HepG2 (cell line): Measurements from ENCODE around the gene NACC2. TPM values are rescaled to one million over a fixed set of nuclear protein-coding genes. Genes with fewer than 3 reads are reported as not detected.

ENCODE experiments used
- ARNT ChIP-seq: fragments of 450-650 bp; IDR thresholded peaks from 2 replicates; pipeline ENCODE4 v1.6.1; 2017
- HOXA7 ChIP-seq: sonication (generic); formaldehyde crosslinking; IDR thresholded peaks from 2 replicates; pipeline ENCODE4 v1.8.1; 2022; ENCODE audit warnings: mild to moderate bottlenecking, missing genetic modification reagents, moderate library complexity
- KLF16 ChIP-seq, 2 experiments: sonication (generic) in 1 of 2; formaldehyde crosslinking in 1 of 2; IDR thresholded peaks; 2 replicates each; pipeline versions ENCODE4 v1.6.1 to v1.8.0; 2016 to 2023; ENCODE audit warnings: missing genetic modification reagents in 2 of 2, missing compliant biosample characterization in 1 of 2
- MAFK ChIP-seq, 2 experiments: IDR thresholded peaks in 1 of 2; conservative IDR thresholded peaks in 1 of 2; 2 replicates each; pipeline ENCODE4 v1.6.1; 2011; ENCODE audit warnings: improper control_type of control experiment in 2 of 2, low read length in 2 of 2
- MNT ChIP-seq: fragments of 450-650 bp; IDR thresholded peaks from 2 replicates; pipeline ENCODE4 v1.6.1; 2016
- NFYB ChIP-seq: sonication (generic); formaldehyde crosslinking; IDR thresholded peaks from 2 replicates; pipeline ENCODE4 v1.4.0; 2020; ENCODE audit warnings: missing genetic modification reagents
- NONO ChIP-seq, 2 experiments: fragments of 450-650 bp in 1 of 2; sonication (generic) in 1 of 2; formaldehyde crosslinking in 1 of 2; IDR thresholded peaks in 1 of 2; conservative IDR thresholded peaks in 1 of 2; 2 replicates each; pipeline versions ENCODE4 v1.6.1 to v1.8.0; 2017 to 2022; ENCODE audit warnings: mild to moderate bottlenecking in 1 of 2, missing genetic modification reagents in 1 of 2, moderate library complexity in 1 of 2
- PAWR ChIP-seq: sonication (generic); formaldehyde crosslinking; IDR thresholded peaks from 2 replicates; pipeline ENCODE4 v1.4.0; 2020; ENCODE audit warnings: missing genetic modification reagents, mild to moderate bottlenecking, borderline replicate concordance
- ZBTB38 ChIP-seq: sonication (generic); formaldehyde crosslinking; IDR thresholded peaks from 2 replicates; pipeline ENCODE4 v1.5.1; 2020; ENCODE audit warnings: mild to moderate bottlenecking, missing genetic modification reagents
- ZNF383 ChIP-seq: sonication (generic); formaldehyde crosslinking; IDR thresholded peaks from 2 replicates; pipeline ENCODE4 v1.4.0; 2020; ENCODE audit warnings: missing genetic modification reagents, mild to moderate bottlenecking, borderline replicate concordance
- ZNF530 ChIP-seq: sonication (generic); formaldehyde crosslinking; IDR thresholded peaks from 2 replicates; pipeline ENCODE4 v1.5.0; 2020; ENCODE audit warnings: low read depth, mild to moderate bottlenecking, missing genetic modification reagents
- ZNF772 ChIP-seq: sonication (generic); formaldehyde crosslinking; IDR thresholded peaks from 2 replicates; pipeline ENCODE4 v1.5.0; 2020; ENCODE audit warnings: mild to moderate bottlenecking, missing genetic modification reagents
- ZNF816 ChIP-seq: sonication (generic); formaldehyde crosslinking; IDR thresholded peaks from 2 replicates; pipeline ENCODE4 v1.8.0; 2022; ENCODE audit warnings: missing genetic modification reagents, mild to moderate bottlenecking, borderline replicate concordance
- polyA plus RNA-seq, 8 experiments: library from polyadenylated mRNA; depleted of rRNA in 3 of 8; stranded (reverse) in 7 of 8; unstranded in 1 of 8; fragments of >200 nt; fragmentation: Illumina TruSeq in 4 of 8; extraction: Trizol in 4 of 8; gene quantifications; 2 replicates each; pipeline versions ENCODE4 v1.2.1 to v1.2.3, GENCODE V29; 2011 to 2016; ENCODE audit warnings: low read depth in 4 of 8, missing spikeins in 1 of 8, mixed read lengths in 1 of 8; ENCODE audit not compliant: insufficient read depth in 1 of 8
- total RNA-seq, 5 experiments: library from RNA; depleted of rRNA; stranded (reverse); fragments of >200 nt; fragmentation: Illumina TruSeq; extraction: Trizol; gene quantifications; 2 replicates each; pipeline ENCODE4 v1.2.3, GENCODE V29; 2016; ENCODE audit warnings: low read depth in 1 of 5
- TF ChIP-seq, protein P1 (sequence below): sonication (generic); formaldehyde crosslinking; IDR thresholded peaks from 2 replicates; pipeline ENCODE4 v1.5.0; 2020; ENCODE audit warnings: missing genetic modification reagents
- TF ChIP-seq, protein P2 (sequence below): sonication (generic); formaldehyde crosslinking; IDR thresholded peaks from 2 replicates; pipeline ENCODE4 v1.4.0; 2020; ENCODE audit warnings: missing genetic modification reagents
- TF ChIP-seq, protein P3 (sequence below): sonication (generic); formaldehyde crosslinking; conservative IDR thresholded peaks from 2 replicates; pipeline ENCODE4 v1.4.0; 2020; ENCODE audit warnings: mild to moderate bottlenecking, missing genetic modification reagents, moderate library complexity

NACC2 gene
- total and polyA plus RNA-seq, 2 of the 13 experiments (the other 11 are each of a cell fraction or from before 2014, with no cell fraction given), result 5.9 to 12.3 TPM

DNA sequence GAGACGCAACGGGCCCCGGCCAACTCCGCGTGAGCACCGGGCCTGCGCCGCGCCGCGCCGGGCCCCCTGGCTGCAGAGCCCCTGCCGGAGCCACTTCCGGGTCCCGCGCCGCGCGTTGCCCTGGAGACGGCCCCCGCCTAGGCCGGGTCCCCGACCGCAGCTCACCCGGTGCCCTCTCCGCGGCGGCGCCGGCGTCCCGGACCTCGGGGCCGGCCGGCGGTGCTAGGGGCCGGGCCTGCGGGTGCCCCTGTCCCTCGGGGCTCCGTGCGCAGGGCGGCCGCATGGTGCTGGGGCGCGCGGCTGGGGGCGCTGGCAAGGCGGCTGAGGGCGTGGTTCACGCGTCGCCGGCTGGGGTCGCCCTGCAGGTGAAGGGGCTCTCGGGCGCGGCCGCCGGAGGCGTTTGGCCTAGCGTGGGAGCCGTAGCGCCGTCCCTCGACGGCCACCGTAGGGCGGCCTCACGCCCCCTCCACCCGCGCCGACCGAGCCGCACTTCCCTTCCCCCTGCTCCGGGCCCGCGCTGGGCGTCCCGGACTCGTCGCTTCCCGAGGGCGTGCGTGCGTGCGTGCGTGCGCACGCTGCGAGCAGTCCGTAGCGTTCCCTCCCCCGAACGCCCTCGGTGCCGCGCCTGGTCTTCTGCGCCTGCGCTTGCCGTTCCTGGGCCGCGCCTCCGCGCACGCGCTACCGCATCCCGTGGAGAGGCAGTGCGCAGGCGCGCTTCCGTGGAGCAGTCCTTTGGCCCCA is 23.4 kb upstream of the NACC2 start, which contains the start of gene TMEM250 (continued):
- TF ChIP-seq KLF16 (CRISPR knock-in tag; IDR thresholded peaks at IDR 0.05) (no peak), MNT (peak; percentile 69), ZNF383 (CRISPR knock-in tag) (no peak), ZNF816 (CRISPR knock-in tag) (no peak; the same call in 1 of the 2 replicates), HOXA7 (CRISPR knock-in tag) (no peak), MAFK (conservative IDR thresholded peaks at IDR 0.05 in 1 of 2, IDR thresholded peaks at IDR 0.05 in 1 of 2; ENCODE audit: low read length in 2 of 2) (no peak), ZNF530 (CRISPR knock-in tag) (no peak), ZBTB38 (peak; percentile 72; the same call in 1 of the 2 replicates), ARNT (no peak), NONO (IDR thresholded peaks at IDR 0.05) (no peak), NONO (CRISPR knock-in tag; conservative IDR thresholded peaks at IDR 0.05) (peak; percentile 84), ZNF772 (peak; percentile 81; the same call in 1 of the 2 replicates), PAWR (no peak), NFYB (CRISPR knock-in tag) (no peak)
- TF ChIP-seq, protein P1, sequence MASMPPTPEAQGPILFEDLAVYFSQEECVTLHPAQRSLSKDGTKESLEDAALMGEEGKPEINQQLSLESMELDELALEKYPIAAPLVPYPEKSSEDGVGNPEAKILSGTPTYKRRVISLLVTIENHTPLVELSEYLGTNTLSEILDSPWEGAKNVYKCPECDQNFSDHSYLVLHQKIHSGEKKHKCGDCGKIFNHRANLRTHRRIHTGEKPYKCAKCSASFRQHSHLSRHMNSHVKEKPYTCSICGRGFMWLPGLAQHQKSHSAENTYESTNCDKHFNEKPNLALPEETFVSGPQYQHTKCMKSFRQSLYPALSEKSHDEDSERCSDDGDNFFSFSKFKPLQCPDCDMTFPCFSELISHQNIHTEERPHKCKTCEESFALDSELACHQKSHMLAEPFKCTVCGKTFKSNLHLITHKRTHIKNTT (CRISPR knock-in tag), result no peak
- TF ChIP-seq, protein P2, sequence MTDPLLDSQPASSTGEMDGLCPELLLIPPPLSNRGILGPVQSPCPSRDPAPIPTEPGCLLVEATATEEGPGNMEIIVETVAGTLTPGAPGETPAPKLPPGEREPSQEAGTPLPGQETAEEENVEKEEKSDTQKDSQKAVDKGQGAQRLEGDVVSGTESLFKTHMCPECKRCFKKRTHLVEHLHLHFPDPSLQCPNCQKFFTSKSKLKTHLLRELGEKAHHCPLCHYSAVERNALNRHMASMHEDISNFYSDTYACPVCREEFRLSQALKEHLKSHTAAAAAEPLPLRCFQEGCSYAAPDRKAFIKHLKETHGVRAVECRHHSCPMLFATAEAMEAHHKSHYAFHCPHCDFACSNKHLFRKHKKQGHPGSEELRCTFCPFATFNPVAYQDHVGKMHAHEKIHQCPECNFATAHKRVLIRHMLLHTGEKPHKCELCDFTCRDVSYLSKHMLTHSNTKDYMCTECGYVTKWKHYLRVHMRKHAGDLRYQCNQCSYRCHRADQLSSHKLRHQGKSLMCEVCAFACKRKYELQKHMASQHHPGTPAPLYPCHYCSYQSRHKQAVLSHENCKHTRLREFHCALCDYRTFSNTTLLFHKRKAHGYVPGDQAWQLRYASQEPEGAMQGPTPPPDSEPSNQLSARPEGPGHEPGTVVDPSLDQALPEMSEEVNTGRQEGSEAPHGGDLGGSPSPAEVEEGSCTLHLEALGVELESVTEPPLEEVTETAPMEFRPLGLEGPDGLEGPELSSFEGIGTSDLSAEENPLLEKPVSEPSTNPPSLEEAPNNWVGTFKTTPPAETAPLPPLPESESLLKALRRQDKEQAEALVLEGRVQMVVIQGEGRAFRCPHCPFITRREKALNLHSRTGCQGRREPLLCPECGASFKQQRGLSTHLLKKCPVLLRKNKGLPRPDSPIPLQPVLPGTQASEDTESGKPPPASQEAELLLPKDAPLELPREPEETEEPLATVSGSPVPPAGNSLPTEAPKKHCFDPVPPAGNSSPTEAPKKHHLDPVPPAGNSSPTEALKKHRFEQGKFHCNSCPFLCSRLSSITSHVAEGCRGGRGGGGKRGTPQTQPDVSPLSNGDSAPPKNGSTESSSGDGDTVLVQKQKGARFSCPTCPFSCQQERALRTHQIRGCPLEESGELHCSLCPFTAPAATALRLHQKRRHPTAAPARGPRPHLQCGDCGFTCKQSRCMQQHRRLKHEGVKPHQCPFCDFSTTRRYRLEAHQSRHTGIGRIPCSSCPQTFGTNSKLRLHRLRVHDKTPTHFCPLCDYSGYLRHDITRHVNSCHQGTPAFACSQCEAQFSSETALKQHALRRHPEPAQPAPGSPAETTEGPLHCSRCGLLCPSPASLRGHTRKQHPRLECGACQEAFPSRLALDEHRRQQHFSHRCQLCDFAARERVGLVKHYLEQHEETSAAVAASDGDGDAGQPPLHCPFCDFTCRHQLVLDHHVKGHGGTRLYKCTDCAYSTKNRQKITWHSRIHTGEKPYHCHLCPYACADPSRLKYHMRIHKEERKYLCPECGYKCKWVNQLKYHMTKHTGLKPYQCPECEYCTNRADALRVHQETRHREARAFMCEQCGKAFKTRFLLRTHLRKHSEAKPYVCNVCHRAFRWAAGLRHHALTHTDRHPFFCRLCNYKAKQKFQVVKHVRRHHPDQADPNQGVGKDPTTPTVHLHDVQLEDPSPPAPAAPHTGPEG (CRISPR knock-in tag), result no peak; the same call in 1 of the 2 replicates
- TF ChIP-seq, protein P3, sequence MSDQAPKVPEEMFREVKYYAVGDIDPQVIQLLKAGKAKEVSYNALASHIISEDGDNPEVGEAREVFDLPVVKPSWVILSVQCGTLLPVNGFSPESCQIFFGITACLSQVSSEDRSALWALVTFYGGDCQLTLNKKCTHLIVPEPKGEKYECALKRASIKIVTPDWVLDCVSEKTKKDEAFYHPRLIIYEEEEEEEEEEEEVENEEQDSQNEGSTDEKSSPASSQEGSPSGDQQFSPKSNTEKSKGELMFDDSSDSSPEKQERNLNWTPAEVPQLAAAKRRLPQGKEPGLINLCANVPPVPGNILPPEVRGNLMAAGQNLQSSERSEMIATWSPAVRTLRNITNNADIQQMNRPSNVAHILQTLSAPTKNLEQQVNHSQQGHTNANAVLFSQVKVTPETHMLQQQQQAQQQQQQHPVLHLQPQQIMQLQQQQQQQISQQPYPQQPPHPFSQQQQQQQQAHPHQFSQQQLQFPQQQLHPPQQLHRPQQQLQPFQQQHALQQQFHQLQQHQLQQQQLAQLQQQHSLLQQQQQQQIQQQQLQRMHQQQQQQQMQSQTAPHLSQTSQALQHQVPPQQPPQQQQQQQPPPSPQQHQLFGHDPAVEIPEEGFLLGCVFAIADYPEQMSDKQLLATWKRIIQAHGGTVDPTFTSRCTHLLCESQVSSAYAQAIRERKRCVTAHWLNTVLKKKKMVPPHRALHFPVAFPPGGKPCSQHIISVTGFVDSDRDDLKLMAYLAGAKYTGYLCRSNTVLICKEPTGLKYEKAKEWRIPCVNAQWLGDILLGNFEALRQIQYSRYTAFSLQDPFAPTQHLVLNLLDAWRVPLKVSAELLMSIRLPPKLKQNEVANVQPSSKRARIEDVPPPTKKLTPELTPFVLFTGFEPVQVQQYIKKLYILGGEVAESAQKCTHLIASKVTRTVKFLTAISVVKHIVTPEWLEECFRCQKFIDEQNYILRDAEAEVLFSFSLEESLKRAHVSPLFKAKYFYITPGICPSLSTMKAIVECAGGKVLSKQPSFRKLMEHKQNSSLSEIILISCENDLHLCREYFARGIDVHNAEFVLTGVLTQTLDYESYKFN, result peak; percentile 17; the same call in 1 of the 2 replicates
